Small intestine (tissue), 7 donors: ENCODE measurements around the gene GALNT12. TPM values are rescaled to one million over a fixed set of nuclear protein-coding genes. Genes with fewer than 3 reads are reported as not detected.

ENCODE experiments used
- DNase-seq, 2 donors: peaks; one replicate each; pipeline versions ENCODE4 v3.0.0 to v3.0.0-alpha.2; 2013
- FAIRE-seq: peaks from 2 replicates; lab custom pipeline; 2012; peaks lifted over from hg19 to GRCh38; lab: Jason Lieb, UNC
- H3K27ac ChIP-seq, 3 donors: one replicate each; pipeline ENCODE4 v1.5.1; 2013; ENCODE audit warnings: low read length in 2 of 3, mild to moderate bottlenecking in 2 of 3, control low read depth in 1 of 3, inconsistent platforms in 1 of 3, low read depth in 1 of 3, moderate library complexity in 1 of 3
- H3K27me3 ChIP-seq, 3 donors: one replicate each; pipeline ENCODE4 v1.6.1; 2013; ENCODE audit warnings: low read length in 3 of 3, inconsistent platforms in 1 of 3; ENCODE audit not compliant: control insufficient read depth in 3 of 3, insufficient read depth in 3 of 3
- H3K36me3 ChIP-seq, 3 donors: one replicate each; pipeline ENCODE4 v1.6.1; 2013; ENCODE audit warnings: low read length in 3 of 3, inconsistent platforms in 1 of 3, low read depth in 1 of 3, mild to moderate bottlenecking in 1 of 3, moderate library complexity in 1 of 3; ENCODE audit not compliant: control insufficient read depth in 3 of 3, insufficient read depth in 2 of 3
- H3K4me1 ChIP-seq, 3 donors: one replicate each; pipeline ENCODE4 v1.6.1; 2013; ENCODE audit warnings: low read length in 2 of 3, inconsistent platforms in 1 of 3, low read depth in 1 of 3, mild to moderate bottlenecking in 1 of 3, moderate library complexity in 1 of 3; ENCODE audit not compliant: control insufficient read depth in 3 of 3, insufficient read depth in 2 of 3
- H3K4me3 ChIP-seq, 3 donors: one replicate each; pipeline ENCODE4 v1.5.1; 2013; ENCODE audit warnings: low read length in 3 of 3, control low read depth in 1 of 3, inconsistent platforms in 1 of 3, low read depth in 1 of 3, mild to moderate bottlenecking in 1 of 3, moderate library complexity in 1 of 3
- H3K9me3 ChIP-seq, 2 donors: one replicate each; pipeline ENCODE4 v1.6.1; 2013; ENCODE audit warnings: low read depth in 1 of 2, low read length in 1 of 2; ENCODE audit not compliant: control insufficient read depth in 2 of 2, insufficient read depth in 1 of 2
- WGBS, 3 donors: extraction: QIAGEN DNeasy Blood & Tissue Kit; methylation state at CpG; one replicate each; pipeline ENCODE4 v1.1.7; 2013; 5-methylcytosine and 5-hydroxymethylcytosine counted together
- polyA plus RNA-seq, 4 donors: library from polyadenylated mRNA; stranded (reverse) in 3 of 4; unstranded in 1 of 4; fragments of 200-250 nt in 3 of 4; fragments of 120-200 nt in 1 of 4; gene quantifications; one replicate each; pipeline versions ENCODE4 v1.2.1 to v1.2.3, GENCODE V29; 2013
- donor health status: healthy with polysubstance abuse.
- donor health status: control.
- donor health status: control.
- donor health status: Bipolar disorder and iron deficiency.
- donor health status: healthy.

Gene GALNT12
- polyA plus RNA-seq, 4 donors: 7.8 to 47.1 (median 17.7) TPM

DNA sequence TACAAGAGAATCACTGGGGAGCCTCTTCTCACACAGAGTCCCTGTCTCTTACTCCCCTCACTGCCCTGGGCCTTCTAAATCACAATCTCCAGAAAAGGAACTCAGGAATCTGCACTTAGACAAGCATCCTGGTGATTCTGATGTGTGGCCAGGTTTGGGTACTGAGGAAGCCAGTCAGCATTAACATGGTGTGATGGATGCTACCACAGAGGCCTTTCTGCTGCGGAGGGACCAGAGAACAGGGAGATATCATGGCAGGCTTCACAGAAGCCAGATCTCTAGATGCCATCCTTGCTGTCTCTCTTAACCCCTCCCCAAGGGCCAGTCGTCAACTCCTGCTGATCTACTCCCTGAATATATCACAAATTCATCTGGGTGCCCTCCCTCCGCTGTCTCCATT lies 12.7 kb upstream of the GALNT12 start:
- DNase-seq (no peak), FAIRE-seq (no peak)
- Histone ChIP-seq H3K4me1 (peaks cover 0 to 34% (median 2%) of the 10 kb centered on the region in 3 donors), H3K27me3 (no peaks in the 10 kb centered on the region), H3K27ac (no peak overlapping the region), H3K9me3 (no peaks in the 10 kb centered on the region), H3K4me3 (peak overlapping the region in 2 of 3 donors; percentile 46 to 90), H3K36me3 (peaks cover 0 to 16% (median 0%) of the 10 kb centered on the region in 3 donors)
- 89 to 91% (median 90%) methylated on average over 3 of the region's 3 CpGs for WGBS, 3 donors

DNA sequence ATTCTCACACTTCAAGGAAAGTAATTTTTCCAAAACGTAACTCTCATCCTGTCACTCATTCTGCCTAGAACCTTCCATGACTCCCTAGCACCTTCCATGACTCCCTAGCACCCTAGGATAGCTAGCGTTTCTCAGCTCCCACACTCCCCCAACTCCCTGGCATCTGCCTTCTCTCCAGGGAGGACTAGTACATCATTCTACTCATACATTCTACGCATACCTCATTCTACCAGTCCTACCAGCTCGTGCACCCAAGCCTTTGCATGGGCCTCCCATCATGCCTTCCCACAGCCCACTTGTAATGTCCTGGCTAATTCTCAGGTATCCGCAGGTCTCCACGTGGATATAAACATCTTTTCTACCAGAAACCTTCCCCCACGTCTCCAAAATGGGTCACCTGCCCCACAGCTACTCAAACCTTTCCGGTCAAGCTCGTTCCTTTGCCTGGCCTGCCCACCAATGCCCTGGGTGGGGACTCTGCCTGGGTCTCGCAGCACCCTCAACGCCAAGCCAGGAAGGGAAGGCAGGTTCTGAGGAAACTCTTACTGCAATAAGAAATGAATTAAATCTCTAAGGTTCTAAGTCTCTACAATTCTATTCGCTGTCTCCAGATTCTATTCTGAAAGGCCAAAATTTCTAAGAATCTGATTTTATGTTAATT lies 12.0 kb upstream of the GALNT12 start:
- Histone ChIP-seq H3K27me3 (peaks cover 0 to 2% (median 0%) of the 10 kb centered on the region in 3 donors), H3K36me3 (peaks cover 0 to 10% (median 0%) of the 10 kb centered on the region in 3 donors), H3K9me3 (no peaks in the 10 kb centered on the region), H3K4me1 (peaks cover 0 to 34% (median 2%) of the 10 kb centered on the region in 3 donors), H3K4me3 (peak overlapping the region; percentile 46 to 90 (median 70)), H3K27ac (peak overlapping the region in 1 of 3 donors; percentile 27)
- FAIRE-seq (no peak), DNase-seq (no peak)
- 28 to 51% (median 46%) methylated on average over 12 of the region's 12 CpGs for WGBS, 3 donors

DNA sequence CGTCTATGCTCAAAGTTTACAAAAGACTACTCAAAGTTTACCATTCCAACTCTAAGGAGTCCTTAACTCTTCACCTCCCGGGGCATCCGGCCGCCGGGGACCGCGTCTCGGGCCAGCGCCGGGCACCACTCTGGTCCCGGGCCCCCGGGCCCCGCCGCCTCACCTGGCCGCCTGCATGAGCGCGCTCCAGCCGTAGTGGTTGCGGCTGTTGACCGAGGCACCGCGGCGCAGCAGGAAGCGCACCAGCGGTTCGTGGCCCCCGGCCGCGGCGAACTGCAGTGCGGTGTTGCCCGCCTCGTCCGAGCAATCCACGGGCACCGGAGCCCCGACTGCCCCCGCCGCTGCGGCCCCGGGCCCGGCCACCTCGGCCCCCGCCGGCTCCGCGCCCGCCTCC lies 11.5 kb upstream of the GALNT12 start:
- Histone ChIP-seq H3K4me1 (peaks cover 0 to 32% (median 2%) of the 10 kb centered on the region in 3 donors), H3K36me3 (peaks cover 0 to 8% (median 0%) of the 10 kb centered on the region in 3 donors), H3K27me3 (peaks cover 0 to 2% (median 0%) of the 10 kb centered on the region in 3 donors), H3K27ac (peak overlapping the region in 2 of 3 donors; percentile 27 to 40), H3K4me3 (peak overlapping the region; percentile 46 to 90 (median 70)), H3K9me3 (no peaks in the 10 kb centered on the region)
- FAIRE-seq (no peak), DNase-seq (peak in 1 of 2 donors; percentile 71)
- 0 to 1% (median 0%) methylated on average over 26 to 48 of the region's 48 CpGs for WGBS, 3 donors

DNA sequence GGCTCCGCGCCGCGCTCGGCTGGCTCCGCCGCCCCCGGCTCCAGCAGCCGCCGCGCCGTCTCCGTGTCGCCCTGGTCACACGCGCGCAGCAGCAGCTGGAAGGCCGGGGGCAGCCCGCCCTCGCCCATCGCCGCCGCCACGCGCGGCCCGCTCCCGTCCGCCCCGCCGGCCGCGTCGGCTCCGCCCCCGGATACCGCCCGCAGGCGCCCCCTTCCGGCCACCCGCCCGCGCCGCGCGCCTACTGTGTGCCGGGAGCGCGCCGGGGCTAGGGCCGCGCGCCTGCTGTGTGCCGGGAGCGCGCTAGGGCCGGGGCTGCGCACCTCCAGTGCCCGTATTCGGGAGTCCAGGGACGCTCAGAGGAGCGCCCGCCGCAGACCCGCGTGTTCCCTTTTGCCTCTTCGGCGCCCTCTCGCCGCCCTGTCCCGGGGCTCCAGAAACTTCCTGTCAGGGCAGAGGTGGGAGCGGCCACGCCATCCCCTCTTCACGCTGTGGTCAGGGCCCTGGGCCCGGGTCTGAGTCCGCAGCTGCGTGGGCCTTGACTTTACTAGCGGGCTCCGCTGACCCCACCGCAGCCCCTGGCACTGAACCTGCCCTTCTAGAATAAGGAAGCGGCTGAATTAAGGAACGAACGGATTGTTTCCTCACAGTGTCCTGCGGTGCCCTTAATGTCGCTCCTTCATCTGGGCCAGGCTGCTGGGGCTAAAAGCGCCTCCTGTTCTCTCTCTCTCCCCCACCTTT lies 10.9 kb upstream of the GALNT12 start, which contains the start of gene ANKS6:
TSS of gene ANKS6 (minus strand) at position 192 of the 738 bp plus-strand sequence. CDS start at position 128, 64 bp downstream.
- peaks cover 0 to 27% (median 2%) of the 10 kb centered on the region in 3 donors for H3K4me1 ChIP-seq
- peaks cover 0 to 2% (median 0%) of the 10 kb centered on the region in 3 donors for H3K27me3 ChIP-seq
- H3K36me3 ChIP-seq: peaks cover 0 to 7% (median 0%) of the 10 kb centered on the region in 3 donors
- H3K9me3 ChIP-seq: no peaks in the 10 kb centered on the region
- DNase-seq (peak; percentile 76 to 92), FAIRE-seq (no peak)
- peak within 1 kb of the TSS in 2 of 3 donors; percentile 60 to 64 for H3K27ac ChIP-seq
- 4 to 8% (median 5%) methylated on average over 39 to 86 of the region's 86 CpGs for WGBS, 3 donors
- peak within 1 kb of the TSS; percentile 70 to 90 (median 76) for H3K4me3 ChIP-seq

DNA sequence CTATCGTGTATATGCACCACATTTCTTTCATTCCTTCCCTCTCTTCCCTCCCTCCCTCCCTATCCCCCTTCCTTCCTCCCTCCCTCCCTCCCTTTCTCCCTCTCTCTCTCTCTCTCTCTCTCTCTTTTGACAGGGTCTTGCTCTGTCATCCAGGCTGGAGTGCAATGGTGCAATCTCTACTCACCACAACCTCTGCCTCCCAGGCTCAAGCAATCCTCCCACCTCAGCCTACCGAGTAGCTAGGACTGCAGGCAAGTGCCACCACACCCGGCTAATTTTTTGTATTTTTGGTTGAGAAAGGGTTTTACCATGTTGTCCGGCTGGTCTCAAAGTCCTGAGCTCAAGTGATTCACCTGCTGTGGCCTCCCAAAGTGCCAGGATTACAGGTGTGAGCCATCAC lies 10.0 kb upstream of the GALNT12 start:
- H3K4me3 ChIP-seq: no peak overlapping the region
- H3K27ac ChIP-seq: no peak overlapping the region
- H3K27me3 ChIP-seq: peaks cover 0 to 2% (median 0%) of the 10 kb centered on the region in 3 donors
- 89 to 95% (median 94%) methylated on average over 4 of the region's 4 CpGs for WGBS, 3 donors
- H3K4me1 ChIP-seq: peaks cover 0 to 18% (median 0%) of the 10 kb centered on the region in 3 donors
- H3K9me3 ChIP-seq: no peaks in the 10 kb centered on the region
- FAIRE-seq: no peak
- DNase-seq: no peak
- no peaks in the 10 kb centered on the region for H3K36me3 ChIP-seq

DNA sequence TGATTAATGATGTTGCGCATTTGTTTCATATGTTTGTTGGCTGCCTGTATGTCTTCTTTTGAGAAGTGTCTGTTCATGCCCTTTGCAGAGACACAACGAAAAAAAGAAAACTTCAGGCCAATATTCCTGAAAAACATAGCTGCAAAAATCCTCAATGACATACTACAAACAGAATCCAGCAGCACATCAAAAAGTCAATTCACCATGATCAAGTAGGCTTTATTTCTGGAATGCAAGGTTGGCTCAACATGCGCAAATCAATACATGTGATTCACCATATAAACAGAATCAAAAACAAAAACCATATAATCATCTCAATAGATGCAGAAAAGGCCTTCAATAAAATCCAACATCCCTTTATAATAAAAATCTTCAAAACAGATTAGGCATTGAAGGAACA lies 9.2 kb upstream of the GALNT12 start:
- Histone ChIP-seq H3K4me3 (no peak overlapping the region), H3K36me3 (no peaks in the 10 kb centered on the region), H3K4me1 (peaks cover 0 to 17% (median 0%) of the 10 kb centered on the region in 3 donors), H3K27me3 (peaks cover 0 to 2% (median 0%) of the 10 kb centered on the region in 3 donors), H3K27ac (no peak overlapping the region), H3K9me3 (no peaks in the 10 kb centered on the region)
- WGBS, 3 donors: 96 to 97% (median 96%) methylated on average over 3 of the region's 3 CpGs
- DNase-seq (no peak), FAIRE-seq (no peak)

DNA sequence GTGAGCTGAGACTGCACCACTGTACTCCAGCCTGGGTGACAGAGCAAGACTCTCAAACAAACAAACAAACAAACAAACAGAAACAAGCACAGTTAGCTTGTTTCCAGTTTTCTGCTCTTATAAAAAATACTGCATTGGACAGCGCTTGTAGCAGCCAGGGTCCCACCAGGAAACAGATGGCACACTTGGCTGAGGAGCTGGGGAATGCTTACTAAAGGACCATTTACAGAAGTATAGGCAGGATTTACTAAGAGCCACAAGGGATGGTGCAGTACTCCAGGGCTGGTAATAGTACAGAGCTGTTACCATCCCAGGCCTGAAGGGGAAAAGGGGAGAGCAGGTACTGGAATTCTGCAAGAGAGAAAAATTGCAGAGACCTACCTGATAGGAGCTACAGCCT lies 5.9 kb upstream of the GALNT12 start:
- Histone ChIP-seq H3K4me3 (no peak overlapping the region), H3K27me3 (peaks cover 0 to 2% (median 0%) of the 10 kb centered on the region in 3 donors), H3K27ac (no peak overlapping the region), H3K36me3 (no peaks in the 10 kb centered on the region), H3K9me3 (no peaks in the 10 kb centered on the region), H3K4me1 (peaks cover 0 to 18% (median 6%) of the 10 kb centered on the region in 3 donors)
- DNase-seq (no peak), FAIRE-seq (no peak)
- 93 to 100% (median 93%) methylated on average over 1 of the region's 1 CpG for WGBS, 3 donors

DNA sequence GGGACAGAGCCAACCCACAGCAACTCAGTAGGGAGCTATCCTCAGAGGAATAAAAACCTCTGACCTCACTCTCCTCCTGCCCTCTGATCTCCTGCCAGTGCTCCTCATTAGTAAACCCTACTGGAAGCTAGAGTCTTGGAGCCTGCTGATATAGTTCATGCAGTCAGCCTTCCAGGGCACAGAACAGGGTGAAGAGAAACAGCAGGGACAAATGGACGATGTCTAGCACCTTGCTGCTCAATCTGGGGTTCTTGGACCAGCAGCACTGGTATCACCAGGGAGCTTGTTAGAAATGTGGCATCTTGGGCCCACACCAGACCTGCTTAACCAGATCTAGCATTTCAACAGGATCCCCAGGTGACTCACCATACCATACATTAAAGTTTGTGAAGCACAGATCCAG lies 5.5 kb upstream of the GALNT12 start:
- Histone ChIP-seq H3K27me3 (peaks cover 0 to 2% (median 0%) of the 10 kb centered on the region in 3 donors), H3K4me1 (peaks cover 0 to 18% (median 9%) of the 10 kb centered on the region in 3 donors), H3K9me3 (no peaks in the 10 kb centered on the region), H3K4me3 (no peak overlapping the region), H3K36me3 (no peaks in the 10 kb centered on the region), H3K27ac (no peak overlapping the region)
- 33 to 82% (median 71%) methylated on average over 1 of the region's 1 CpG for WGBS, 3 donors
- FAIRE-seq (no peak), DNase-seq (no peak)
